MM.1S (cell line): Measurements from ENCODE around the gene SIRPB2.

Experiments used
- DNase-seq: peaks from one replicate; pipeline ENCODE4 v3.0.0-alpha.2; 2015
- H2AFZ ChIP-seq: fragments of 300-600 bp; sonication (generic); 2 replicates; pipeline ENCODE4 v1.6.0; 2016; ENCODE audit warnings: antibody characterized with exemption, low read length
- H3F3A ChIP-seq: fragments of 300-600 bp; sonication (generic); 2 replicates; pipeline ENCODE4 v1.6.1; 2016; ENCODE audit warnings: mild to moderate bottlenecking, antibody characterized with exemption, low read length, moderate library complexity, mixed read lengths; ENCODE audit not compliant: insufficient read depth
- H3K27ac ChIP-seq: fragments of 300-600 bp; sonication (generic); 2 replicates; pipeline ENCODE4 v1.5.1; 2016; ENCODE audit warnings: mild to moderate bottlenecking, low read length
- H3K27me3 ChIP-seq: fragments of 300-600 bp; sonication (generic); replicated peaks from 2 replicates; pipeline ENCODE4 v1.6.0; 2016; ENCODE audit warnings: low read length; ENCODE audit not compliant: insufficient read depth
- H3K36me3 ChIP-seq: fragments of 300-600 bp; sonication (generic); replicated peaks from 2 replicates; pipeline ENCODE4 v1.6.1; 2016; ENCODE audit warnings: mild to moderate bottlenecking, low read length, mixed read lengths; ENCODE audit not compliant: insufficient read depth
- H3K4me1 ChIP-seq: fragments of 300-600 bp; sonication (generic); 2 replicates; pipeline ENCODE4 v1.6.1; 2016; ENCODE audit warnings: low read length, mixed read lengths
- H3K4me2 ChIP-seq: fragments of 300-600 bp; sonication (generic); 2 replicates; pipeline ENCODE4 v1.6.0; 2016; ENCODE audit warnings: low read depth, low read length
- H3K4me3 ChIP-seq: fragments of 300-600 bp; sonication (generic); 2 replicates; pipeline ENCODE4 v1.5.1; 2016; ENCODE audit warnings: low read length, mixed read lengths
- H3K79me2 ChIP-seq: fragments of 300-600 bp; sonication (generic); 2 replicates; pipeline ENCODE4 v1.6.1; 2016; ENCODE audit warnings: mixed run types, low read length, mixed read lengths
- H3K9ac ChIP-seq: fragments of 300-600 bp; sonication (generic); 2 replicates; pipeline ENCODE4 v1.6.1; 2016; ENCODE audit warnings: low read length, mixed read lengths
- H3K9me2 ChIP-seq: fragments of 300-600 bp; sonication (generic); replicated peaks from 2 replicates; pipeline ENCODE4 v1.6.1; 2016; ENCODE audit warnings: mild to moderate bottlenecking, low read length, mixed read lengths; ENCODE audit not compliant: insufficient read depth
- H3K9me3 ChIP-seq: fragments of 300-600 bp; sonication (generic); replicated peaks from 2 replicates; pipeline ENCODE4 v1.6.1; 2016; ENCODE audit warnings: mild to moderate bottlenecking, low read length, mixed read lengths; ENCODE audit not compliant: insufficient read depth
- H4K20me1 ChIP-seq: fragments of 300-600 bp; sonication (generic); 2 replicates; pipeline ENCODE4 v1.6.1; 2016; ENCODE audit warnings: mild to moderate bottlenecking, low read length, moderate library complexity, mixed read lengths; ENCODE audit not compliant: insufficient read depth
- CTCF ChIP-seq: fragments of 300-600 bp; sonication (generic); IDR thresholded peaks from 2 replicates; pipeline ENCODE4 v1.5.1; 2016; ENCODE audit warnings: antibody characterized with exemption, low read length, mixed read lengths
- EZH2 ChIP-seq: fragments of 300-600 bp; sonication (generic); optimal IDR thresholded peaks from 2 replicates; pipeline ENCODE3; 2017; ENCODE audit warnings: low read depth, mild to moderate bottlenecking, antibody characterized with exemption, low read length, mixed read lengths
- EZH2phosphoT487 ChIP-seq: fragments of 300-600 bp; sonication (generic); IDR thresholded peaks from 2 replicates; pipeline ENCODE4 v1.6.1; 2018; ENCODE audit warnings: antibody characterized with exemption, low read length

SIRPB2 gene

GRCh38 chr20:1431158-1431557, 60.1 kb downstream of the SIRPB2 start:
- H3K4me1 ChIP-seq: peaks cover 11% of the 10 kb centered on the region
- no peak overlapping the region for H2AFZ ChIP-seq
- peaks cover 5% of the 10 kb centered on the region; the same call in 1 of the 2 replicates for H4K20me1 ChIP-seq
- no peak for DNase-seq
- no peak overlapping the region for H3K27ac ChIP-seq
- no peak overlapping the region for H3K4me2 ChIP-seq
- no peak for TF ChIP-seq EZH2phosphoT487
- no peak for TF ChIP-seq CTCF
- TF ChIP-seq EZH2: no peak
- no peaks in the 10 kb centered on the region for H3K9me3 ChIP-seq
- H3K4me3 ChIP-seq: no peak overlapping the region
- H3K79me2 ChIP-seq: no peaks in the 10 kb centered on the region
- H3K9me2 ChIP-seq: no peaks in the 10 kb centered on the region
- H3K27me3 ChIP-seq: peaks cover 30% of the 10 kb centered on the region; the same call in 1 of the 2 replicates
- peaks cover 4% of the 10 kb centered on the region for H3F3A ChIP-seq
- no peak overlapping the region for H3K9ac ChIP-seq
- H3K36me3 ChIP-seq: no peaks in the 10 kb centered on the region

- H3K4me2 ChIP-seq: no peak overlapping the region
- peaks cover 8% of the 10 kb centered on the region for H3K4me1 ChIP-seq
- TF ChIP-seq EZH2: no peak
- TF ChIP-seq CTCF: no peak
- no peak for TF ChIP-seq EZH2phosphoT487
- peaks cover 5% of the 10 kb centered on the region; the same call in 1 of the 2 replicates for H4K20me1 ChIP-seq
- no peaks in the 10 kb centered on the region for H3K36me3 ChIP-seq
- H2AFZ ChIP-seq: no peak overlapping the region
- H3K4me3 ChIP-seq: no peak overlapping the region
- H3K9me3 ChIP-seq: no peaks in the 10 kb centered on the region
- H3K27ac ChIP-seq: no peak overlapping the region
- peaks cover 4% of the 10 kb centered on the region for H3F3A ChIP-seq
- H3K9ac ChIP-seq: no peak overlapping the region
- peaks cover 30% of the 10 kb centered on the region; the same call in 1 of the 2 replicates for H3K27me3 ChIP-seq
- no peak for DNase-seq
- H3K9me2 ChIP-seq: no peaks in the 10 kb centered on the region
- H3K79me2 ChIP-seq: no peaks in the 10 kb centered on the region
Measured at GRCh38 chr20:1430004-1430451, 61.2 kb downstream of the SIRPB2 start.

GRCh38 chr20:1429143-1429728, 62.0 kb downstream of the SIRPB2 start:
- TF ChIP-seq EZH2 (no peak), EZH2phosphoT487 (no peak), CTCF (no peak)
- Histone ChIP-seq H3K27ac (no peak overlapping the region), H3K9me3 (no peaks in the 10 kb centered on the region), H3K9ac (no peak overlapping the region), H3K36me3 (no peaks in the 10 kb centered on the region), H3K79me2 (no peaks in the 10 kb centered on the region), H3K9me2 (no peaks in the 10 kb centered on the region), H2AFZ (no peak overlapping the region), H3K27me3 (peaks cover 30% of the 10 kb centered on the region; the same call in 1 of the 2 replicates), H3F3A (no peaks in the 10 kb centered on the region), H3K4me3 (no peak overlapping the region), H3K4me2 (no peak overlapping the region), H3K4me1 (peaks cover 1% of the 10 kb centered on the region), H4K20me1 (peaks cover 1% of the 10 kb centered on the region; the same call in 1 of the 2 replicates)
- DNase-seq: no peak
